OCI-LY3 (cell line): ENCODE measurements around the gene CACNG4.

ENCODE experiments used
- H2AFZ ChIP-seq: fragments of 200-600, 300-600 bp; shearing (Covaris generic); 2 replicates; pipeline ENCODE4 v1.6.0; 2014; ENCODE audit warnings: antibody characterized with exemption, low read depth, low read length
- H3K27ac ChIP-seq: fragments of 200-600, 300-600 bp; sonication (generic); 2 replicates; pipeline ENCODE4 v1.5.1; 2014; ENCODE audit warnings: mild to moderate bottlenecking, low read length, moderate library complexity, mixed read lengths
- H3K27me3 ChIP-seq: fragments of 200-600, 300-600 bp; sonication (generic); 2 replicates; pipeline ENCODE4 v1.6.1; 2014; ENCODE audit warnings: low read depth, low read length, mixed read lengths
- H3K36me3 ChIP-seq: fragments of 200-600, 300-600 bp; sonication (generic); replicated peaks from 2 replicates; pipeline ENCODE3; 2014; ENCODE audit warnings: low read depth, low read length, mixed read lengths
- H3K4me1 ChIP-seq: fragments of 300-600, 200-600 bp; sonication (generic); 2 replicates; pipeline ENCODE4 v1.6.1; 2014; ENCODE audit warnings: low read length, mixed read lengths
- H3K4me2 ChIP-seq: fragments of 200-600, 300-600 bp; sonication (generic); 2 replicates; pipeline ENCODE4 v1.6.1; 2014; ENCODE audit warnings: low read length, mixed read lengths
- H3K4me3 ChIP-seq: fragments of 300-600, 200-600 bp; sonication (generic); 2 replicates; pipeline ENCODE4 v1.5.1; 2014; ENCODE audit warnings: antibody characterized with exemption, mild to moderate bottlenecking, low read length, moderate library complexity
- H3K79me2 ChIP-seq: fragments of 300-600, 200-600 bp; shearing (Covaris generic); 2 replicates; pipeline ENCODE4 v1.6.1; 2014; ENCODE audit warnings: mild to moderate bottlenecking, low read length, mixed read lengths
- H3K9ac ChIP-seq: fragments of 300-600, 200-600 bp; shearing (Covaris generic); 2 replicates; pipeline ENCODE4 v1.6.0; 2014; ENCODE audit warnings: mild to moderate bottlenecking, low read length, moderate library complexity
- H3K9me3 ChIP-seq: fragments of 200-600, 300-600 bp; shearing (Covaris generic); 2 replicates; pipeline ENCODE4 v1.6.1; 2014; ENCODE audit warnings: low read length, mixed read lengths; ENCODE audit not compliant: insufficient read depth
- H4K20me1 ChIP-seq: fragments of 200-600, 300-600 bp; sonication (generic); 2 replicates; pipeline ENCODE4 v1.6.1; 2016; ENCODE audit warnings: low read length, mixed read lengths; ENCODE audit not compliant: insufficient read depth
- CTCF ChIP-seq: fragments of 200-600, 300-600 bp; sonication (generic); IDR thresholded peaks from 2 replicates; pipeline ENCODE4 v1.5.1; 2014; ENCODE audit warnings: antibody characterized with exemption, low read length, low read depth
- EZH2phosphoT487 ChIP-seq: fragments of 200-600 bp; shearing (Covaris generic); IDR thresholded peaks from 2 replicates; pipeline ENCODE4 v1.6.1; 2018; ENCODE audit warnings: antibody characterized with exemption, mixed run types, low read depth

The CACNG4 gene

GRCh38 chr17:66988069-66988798 lies 23.7 kb downstream of the CACNG4 start:
- no peaks in the 10 kb centered on the region for H3K36me3 ChIP-seq

DNA sequence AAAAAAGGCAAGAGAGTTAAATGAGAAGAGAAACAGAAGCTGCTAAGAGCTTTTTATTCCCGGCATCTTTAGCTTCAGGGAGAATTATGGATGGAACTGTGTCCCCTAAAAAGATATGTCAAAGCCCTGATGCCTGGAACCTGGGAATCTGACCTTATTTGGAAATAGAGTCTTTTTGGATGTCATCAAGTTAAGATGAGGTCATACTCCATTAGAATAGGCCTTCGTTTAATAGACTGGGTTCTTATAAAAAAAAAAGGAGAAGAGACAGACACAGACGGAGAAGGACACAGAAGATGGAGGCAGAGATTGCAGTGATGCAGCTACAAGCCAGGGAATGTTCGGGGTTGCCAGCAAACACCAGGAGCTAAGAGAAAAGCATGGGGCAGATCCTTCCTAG lies 24.6 kb downstream of the CACNG4 start:
- Histone ChIP-seq H3K9me3 (no peaks in the 10 kb centered on the region), H3K79me2 (no peaks in the 10 kb centered on the region), H4K20me1 (no peaks in the 10 kb centered on the region), H3K4me3 (no peak overlapping the region), H3K36me3 (no peaks in the 10 kb centered on the region), H3K27me3 (peaks cover 14% of the 10 kb centered on the region), H2AFZ (no peak overlapping the region), H3K4me2 (no peak overlapping the region), H3K4me1 (peaks cover 13% of the 10 kb centered on the region), H3K27ac (no peak overlapping the region), H3K9ac (no peak overlapping the region)
- TF ChIP-seq CTCF (no peak), EZH2phosphoT487 (no peak)

More at GRCh38 chr17:66988069-66988798, 23.7 kb downstream of the CACNG4 start:
- no peaks in the 10 kb centered on the region for H3K79me2 ChIP-seq
- H3K4me3 ChIP-seq, result no peak overlapping the region
- no peaks in the 10 kb centered on the region for H3K9me3 ChIP-seq
- no peak overlapping the region for H2AFZ ChIP-seq
- peaks cover 13% of the 10 kb centered on the region for H3K4me1 ChIP-seq
- H4K20me1 ChIP-seq, result no peaks in the 10 kb centered on the region
- no peak overlapping the region for H3K27ac ChIP-seq
- no peak for TF ChIP-seq EZH2phosphoT487
- H3K9ac ChIP-seq, result no peak overlapping the region
- peaks cover 14% of the 10 kb centered on the region for H3K27me3 ChIP-seq
- H3K4me2 ChIP-seq, result no peak overlapping the region

DNA sequence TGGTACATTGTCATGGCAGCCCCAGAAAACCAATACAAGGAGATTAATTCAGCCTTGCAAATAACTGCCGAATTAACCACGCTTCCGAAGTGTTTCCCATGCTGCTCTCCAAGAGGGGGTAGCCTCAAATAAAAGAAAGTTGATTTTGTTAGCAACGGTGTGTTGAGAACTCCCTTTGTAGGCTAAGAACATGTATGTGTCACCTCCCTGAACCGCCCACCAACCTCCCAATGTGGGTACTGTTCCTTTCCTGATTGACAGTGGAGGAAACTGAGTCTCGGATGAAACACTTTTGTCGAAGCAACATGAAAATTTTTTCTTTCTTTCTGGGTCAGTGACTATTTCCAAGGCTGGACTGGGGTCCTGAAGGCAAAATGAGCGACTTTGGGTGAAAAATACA lies 25.1 kb downstream of the CACNG4 start:
- H3K36me3 ChIP-seq, result no peaks in the 10 kb centered on the region
- no peak overlapping the region for H2AFZ ChIP-seq
- no peak overlapping the region for H3K9ac ChIP-seq
- no peak overlapping the region for H3K27ac ChIP-seq
- no peaks in the 10 kb centered on the region for H4K20me1 ChIP-seq
- no peak overlapping the region for H3K4me2 ChIP-seq
- H3K9me3 ChIP-seq, result no peaks in the 10 kb centered on the region
- H3K27me3 ChIP-seq, result peaks cover 14% of the 10 kb centered on the region
- H3K79me2 ChIP-seq, result no peaks in the 10 kb centered on the region
- H3K4me3 ChIP-seq, result no peak overlapping the region
- peaks cover 13% of the 10 kb centered on the region for H3K4me1 ChIP-seq
- TF ChIP-seq CTCF, result no peak
- no peak for TF ChIP-seq EZH2phosphoT487

GRCh38 chr17:66990047-66990446 lies 25.5 kb downstream of the CACNG4 start:
- no peaks in the 10 kb centered on the region for H4K20me1 ChIP-seq

More at GRCh38 chr17:66990047-66990446, 25.5 kb downstream of the CACNG4 start:
- Histone ChIP-seq H3K27me3 (peaks cover 14% of the 10 kb centered on the region), H3K9ac (no peak overlapping the region), H3K36me3 (no peaks in the 10 kb centered on the region), H3K9me3 (no peaks in the 10 kb centered on the region), H3K79me2 (no peaks in the 10 kb centered on the region), H3K4me3 (no peak overlapping the region), H3K27ac (no peak overlapping the region), H2AFZ (no peak overlapping the region), H3K4me1 (peaks cover 9% of the 10 kb centered on the region), H3K4me2 (no peak overlapping the region)
- TF ChIP-seq CTCF (no peak), EZH2phosphoT487 (no peak)
